ENCODE measurements around the gene EYS.
"Not testable (repeated sequence)": the region's sequence is repeated elsewhere in the genome, so short reads cannot be mapped to it uniquely, and the experiment has no call there.

Gene EYS

GRCh38 chr6:64103480-64103879 is 1603.5 kb downstream of the EYS start:
- DNase-seq, result no peak

DNA sequence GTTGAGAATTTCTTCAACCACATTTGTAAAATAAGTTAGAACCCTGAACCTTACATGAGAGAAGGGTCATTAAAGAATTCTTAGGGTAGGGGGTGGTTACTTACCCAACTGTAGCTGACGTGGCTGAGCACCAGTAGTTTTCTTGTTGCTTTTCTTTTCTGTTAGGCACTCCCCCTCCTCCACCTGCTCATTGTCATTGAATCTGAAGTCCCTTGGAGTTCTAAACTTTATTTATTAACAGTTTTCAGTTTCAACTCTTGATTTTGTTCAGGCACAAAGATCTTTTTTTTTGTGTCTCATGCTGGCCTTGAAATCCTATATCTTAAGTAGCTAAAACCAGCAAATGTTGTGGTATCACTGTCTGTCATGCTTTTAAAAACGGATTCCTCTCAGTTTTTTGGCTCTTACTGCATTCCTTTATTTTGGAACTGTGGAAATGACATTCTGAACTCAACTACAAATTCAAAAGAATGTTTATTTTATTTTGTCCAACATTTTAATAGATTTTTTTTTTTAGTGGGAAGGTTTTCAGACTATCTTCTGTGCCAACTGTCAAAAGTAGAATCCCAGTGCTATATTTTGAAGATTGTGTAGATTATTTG is 1606.2 kb downstream of the EYS start:
- no peak for DNase-seq

GRCh38 chr6:64090352-64090751 is 1616.7 kb downstream of the EYS start:
- peak; percentile 4 for DNase-seq

DNA sequence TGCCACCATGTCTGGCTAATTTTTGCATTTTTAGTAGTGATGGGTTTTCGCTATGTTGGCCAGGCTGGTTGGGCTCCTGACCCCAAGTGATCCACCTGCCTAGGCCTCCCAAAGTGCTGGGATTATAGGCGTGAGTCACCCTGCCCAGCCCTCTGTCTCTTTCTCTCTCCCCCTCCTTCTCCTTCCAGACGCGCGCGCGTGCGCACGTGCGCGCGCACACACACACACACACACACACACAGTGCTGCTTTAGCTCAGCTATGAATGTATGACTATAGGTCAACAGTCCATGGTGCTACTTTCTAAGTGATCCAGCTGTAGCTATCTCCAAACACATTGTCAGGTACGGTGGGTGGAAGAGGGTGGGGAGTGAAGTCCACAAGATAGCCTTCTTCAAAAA is 1621.9 kb downstream of the EYS start:
- DNase-seq, result no peak

DNA sequence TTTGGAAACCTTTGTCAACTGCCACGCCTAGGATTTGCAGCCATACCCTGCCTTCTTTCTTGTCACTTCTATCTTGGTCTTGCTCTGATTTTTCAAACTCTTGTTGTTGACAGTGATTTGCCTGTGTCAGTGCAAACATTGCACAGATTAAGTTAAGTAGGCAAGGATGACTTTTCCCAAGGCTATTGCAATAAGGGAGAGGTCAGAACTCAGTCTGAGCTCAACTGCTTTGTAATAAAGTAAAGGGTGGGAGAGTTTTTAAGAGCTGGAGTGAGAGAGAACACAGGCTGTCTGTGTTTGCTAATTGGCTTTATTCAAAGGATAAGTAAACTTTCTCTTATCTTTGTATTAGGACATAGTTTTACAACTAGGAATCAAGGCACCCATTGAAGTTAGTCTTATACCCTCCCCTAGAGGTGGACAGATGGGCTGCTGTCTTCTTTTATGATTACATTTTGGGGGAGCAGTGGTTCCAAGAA is 1622.8 kb downstream of the EYS start:
- DNase-seq, result no peak

DNA sequence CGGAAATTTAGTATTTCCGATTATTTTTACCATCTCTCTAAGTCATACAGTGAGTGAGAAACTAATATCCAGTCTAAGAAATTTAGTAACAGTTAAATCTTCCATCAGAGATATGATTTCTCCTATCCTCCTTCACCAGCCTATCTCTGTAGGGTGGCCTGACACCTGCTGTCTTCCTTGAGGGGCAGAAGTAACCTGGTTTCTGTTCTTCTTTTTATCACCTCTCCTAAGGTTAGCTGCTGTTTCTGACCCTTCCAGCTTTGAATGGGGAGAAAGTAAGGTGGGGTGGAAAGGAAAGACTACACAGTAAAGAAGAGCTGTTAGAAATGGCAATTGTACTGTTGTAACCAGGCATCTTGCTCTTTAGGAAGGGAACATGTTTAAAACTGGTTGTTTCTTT is 1623.8 kb downstream of the EYS start:
- DNase-seq, result no peak

DNA sequence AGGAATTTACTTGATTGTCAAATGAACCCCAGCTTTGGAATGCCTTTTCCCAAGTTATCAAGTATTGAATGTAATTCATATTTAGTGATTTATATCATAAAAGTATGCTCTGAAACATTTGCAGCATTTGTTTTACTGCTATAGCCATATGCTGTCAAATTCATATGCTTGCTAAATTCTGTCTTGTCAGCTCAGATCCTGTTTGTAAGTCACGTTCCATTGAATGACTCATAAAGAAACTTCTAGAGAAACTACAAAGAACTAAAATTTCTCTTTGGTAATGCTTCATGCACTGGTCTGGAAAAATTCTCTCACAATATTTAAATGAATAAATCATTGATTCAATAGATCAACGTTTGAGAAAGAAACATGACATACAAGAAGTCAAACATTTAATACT is 1625.6 kb downstream of the EYS start:
- peak; percentile 3 for DNase-seq

- DNase-seq, result no peak
Measured at GRCh38 chr6:64074981-64075380, 1632.0 kb downstream of the EYS start.

GRCh38 chr6:64072686-64073085 is 1634.3 kb downstream of the EYS start:
- DNase-seq, result no peak

DNA sequence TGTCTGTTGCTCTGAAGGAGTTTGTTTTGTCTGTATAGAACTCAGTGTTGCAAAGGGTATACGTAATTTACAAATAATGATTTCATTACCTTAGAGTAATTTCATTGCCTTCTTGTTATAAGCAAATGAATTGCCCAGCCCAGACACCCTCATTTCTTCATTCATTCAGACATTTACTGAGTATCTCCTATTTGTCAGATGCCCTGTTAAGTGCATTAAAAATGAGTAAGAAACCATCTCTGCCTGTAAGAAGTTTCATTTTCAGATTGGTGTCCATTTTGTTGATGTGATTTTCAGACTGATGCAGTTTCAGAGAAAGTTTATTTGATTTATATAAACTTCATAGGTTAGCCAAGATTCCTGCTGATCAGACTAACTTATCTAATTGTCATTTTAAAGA is 1642.1 kb downstream of the EYS start:
- no peak for DNase-seq

GRCh38 chr6:64062960-64063683 is 1643.9 kb downstream of the EYS start:
- DNase-seq, result peak; percentile 58

DNA sequence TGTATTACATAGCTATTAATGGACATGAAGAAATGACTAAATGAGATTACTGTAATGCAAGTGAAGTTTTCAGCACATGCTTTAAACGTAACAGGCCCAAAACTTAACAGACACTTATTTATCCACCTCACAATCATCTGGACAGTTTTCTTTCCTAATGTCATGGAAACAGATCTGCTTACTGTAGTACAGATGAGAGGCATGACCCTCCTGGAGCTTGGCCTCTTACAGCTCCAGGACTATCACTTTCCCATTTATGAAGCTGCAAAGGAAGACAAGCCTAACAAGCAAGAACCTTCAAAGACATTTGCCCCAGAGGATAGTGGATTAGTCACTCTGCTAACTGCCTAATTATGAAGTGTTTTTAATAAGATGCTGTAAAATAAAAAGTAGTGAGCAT is 1652.2 kb downstream of the EYS start:
- DNase-seq, result no peak

DNA sequence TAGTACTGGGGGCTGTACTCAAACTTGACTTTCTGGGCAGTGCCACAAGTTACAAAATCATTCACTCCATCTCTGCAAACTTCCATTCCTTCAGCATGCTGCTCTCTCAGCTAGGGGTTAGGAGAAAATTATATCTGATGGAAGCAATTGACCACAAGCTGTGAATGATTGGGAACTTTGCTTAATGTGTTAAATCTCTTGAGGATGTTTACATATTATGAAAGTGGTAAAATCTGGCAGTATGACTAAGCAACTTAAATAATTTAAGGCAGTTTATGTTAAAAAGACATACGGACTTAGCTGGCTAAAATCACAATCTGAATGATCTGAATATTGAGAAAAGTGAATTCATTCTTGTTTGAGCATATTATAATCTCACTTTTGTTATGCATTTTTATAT is 1656.4 kb downstream of the EYS start:
- peak; percentile 27 for DNase-seq

DNA sequence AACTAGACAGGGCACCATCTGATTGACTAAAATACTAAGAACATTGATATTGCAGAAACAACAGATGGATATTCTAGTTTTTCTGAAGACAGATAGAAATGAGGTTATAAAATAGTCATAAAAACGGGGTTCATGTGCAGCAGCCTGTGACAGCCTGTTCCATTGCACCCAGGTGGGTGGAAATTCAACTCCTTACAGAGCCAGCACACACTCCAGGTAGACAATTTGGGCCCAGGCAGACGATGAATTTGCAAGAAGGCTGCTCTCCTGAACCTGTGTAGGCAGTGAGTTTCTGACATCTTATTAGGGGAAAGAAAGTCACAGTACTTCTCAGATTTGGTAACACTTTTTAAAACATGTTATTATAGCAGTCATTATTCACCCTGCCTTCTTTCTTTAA is 1657.3 kb downstream of the EYS start:
- DNase-seq, result no peak

- DNase-seq, result no peak
Measured at GRCh38 chr6:64046746-64047208, 1660.2 kb downstream of the EYS start.

DNA sequence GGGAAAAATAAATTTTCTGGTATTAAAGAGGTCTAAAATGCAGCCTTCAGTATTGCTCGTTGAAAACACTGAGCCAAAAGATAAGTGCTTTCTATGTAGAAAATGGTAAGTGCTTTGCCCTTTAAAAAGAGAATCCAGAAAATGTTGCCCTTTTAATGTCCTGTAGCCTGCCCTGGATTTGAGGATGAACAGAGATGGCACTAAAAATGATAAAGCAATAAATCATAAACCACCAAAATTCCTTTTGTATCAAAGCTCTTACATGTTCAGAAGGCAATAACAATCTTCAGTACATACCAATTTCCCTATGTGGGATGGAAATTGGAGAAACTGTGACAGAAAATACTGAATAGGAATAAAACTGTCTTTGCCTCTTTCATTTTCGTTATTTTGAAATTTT is 1665.7 kb downstream of the EYS start:
- DNase-seq, result no peak

GRCh38 chr6:64040113-64040512 is 1666.9 kb downstream of the EYS start:
- peak; percentile 19 for DNase-seq

DNA sequence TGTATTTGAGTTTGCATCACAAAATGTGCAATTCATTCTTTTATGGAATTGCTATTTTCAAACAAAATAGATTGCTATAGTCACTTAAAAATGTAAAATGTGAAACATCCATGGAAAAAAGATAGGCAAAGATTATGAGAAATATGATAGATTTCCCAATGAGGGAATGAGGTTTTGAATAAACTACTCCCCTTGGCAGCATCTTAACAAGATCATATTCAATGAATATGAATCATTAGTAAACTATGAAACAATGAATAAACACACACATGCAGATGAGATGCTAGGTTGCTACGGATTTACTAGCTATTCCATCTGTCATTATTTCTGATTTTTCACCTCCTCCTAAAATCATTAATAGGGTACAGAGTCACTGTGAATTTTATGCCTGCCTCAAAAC is 1669.6 kb downstream of the EYS start:
- no peak for DNase-seq

- DNase-seq, result peak; percentile 40
Measured at GRCh38 chr6:64034910-64035655, 1671.9 kb downstream of the EYS start.

DNA sequence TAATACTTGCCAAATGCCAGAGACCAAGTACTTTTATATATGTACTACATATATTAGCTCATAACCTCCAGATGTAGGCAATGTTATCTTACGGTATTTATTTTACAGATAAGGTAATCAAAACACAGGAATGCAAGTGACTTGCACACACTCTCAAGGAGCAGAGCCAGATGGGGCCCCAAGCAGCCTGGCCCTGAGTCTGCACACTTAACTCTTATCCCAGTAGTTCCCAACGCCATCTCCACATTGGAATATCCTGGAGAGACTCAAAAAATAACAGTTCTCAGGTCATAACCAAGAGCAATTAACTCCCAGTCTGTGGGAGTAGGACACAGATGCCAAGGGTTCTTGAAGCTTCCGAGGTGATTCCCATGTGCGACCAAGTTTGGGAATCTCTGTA is 1672.7 kb downstream of the EYS start:
- no peak for DNase-seq

- not testable (repeated sequence) for DNase-seq
Measured at GRCh38 chr6:64030950-64031618, 1675.9 kb downstream of the EYS start.

DNA sequence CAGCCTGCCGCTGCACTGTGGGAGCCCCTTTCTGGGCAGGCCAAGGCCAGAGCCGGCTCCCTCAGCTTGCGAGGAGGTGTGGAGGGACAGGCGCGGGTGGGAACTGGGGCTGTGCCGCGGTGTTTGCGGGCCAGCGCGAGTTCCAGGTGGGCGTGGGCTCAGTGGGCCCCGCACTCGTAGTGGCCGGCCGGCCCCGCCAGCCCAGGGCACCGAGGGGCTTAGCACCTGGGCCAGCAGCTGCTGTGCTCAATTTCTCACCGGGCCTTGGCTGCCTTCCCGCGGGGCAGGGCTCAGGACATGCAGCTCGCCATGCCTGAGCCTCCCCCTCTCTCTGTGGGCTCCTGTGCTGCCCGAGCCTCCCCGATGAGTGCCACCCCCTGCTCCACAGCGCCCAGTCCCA is 1683.3 kb downstream of the EYS start:
- no peak for DNase-seq

DNA sequence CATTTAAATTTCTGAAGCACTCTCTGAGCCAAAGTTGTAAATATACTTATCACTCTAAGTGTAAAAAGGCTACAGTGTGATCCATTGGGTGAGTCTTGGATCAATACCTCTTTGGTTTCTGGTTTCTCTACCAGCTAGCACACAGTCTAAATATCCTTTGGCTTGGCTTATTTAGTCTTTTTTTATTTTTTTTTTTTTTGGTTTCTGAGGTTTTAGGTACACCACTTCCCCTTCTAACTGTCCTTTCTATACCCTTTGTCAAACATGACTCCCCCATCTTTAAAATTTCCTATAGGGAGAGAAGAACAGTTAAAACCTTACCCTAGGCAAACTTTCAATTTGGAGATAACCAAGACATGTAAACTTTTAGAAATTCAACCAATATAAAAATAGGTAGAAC is 1692.4 kb downstream of the EYS start:
- DNase-seq, result no peak

All from fibroblast of skin of scalp (primary cell).